Measurements from ENCODE around the gene SPATA16. TPM values are rescaled to one million over a fixed set of nuclear protein-coding genes. Genes with fewer than 3 reads are reported as not detected.
"Not testable (repeated sequence)": the region's sequence is repeated elsewhere in the genome, so short reads cannot be mapped to it uniquely, and the experiment has no call there.

SPATA16 gene
- total RNA-seq, 1 donor from 2014 or later, result not detected

- FAIRE-seq, result no peak
- DNase-seq (ENCODE audit: low spot score in 2 of 2), result no peak
Measured at GRCh38 chr3:173066044-173067004, 74.7 kb downstream of the SPATA16 start.

- no peak for FAIRE-seq
- DNase-seq (ENCODE audit: low spot score in 2 of 2), result no peak
Measured at GRCh38 chr3:173065543-173065981, 75.5 kb downstream of the SPATA16 start.

DNA sequence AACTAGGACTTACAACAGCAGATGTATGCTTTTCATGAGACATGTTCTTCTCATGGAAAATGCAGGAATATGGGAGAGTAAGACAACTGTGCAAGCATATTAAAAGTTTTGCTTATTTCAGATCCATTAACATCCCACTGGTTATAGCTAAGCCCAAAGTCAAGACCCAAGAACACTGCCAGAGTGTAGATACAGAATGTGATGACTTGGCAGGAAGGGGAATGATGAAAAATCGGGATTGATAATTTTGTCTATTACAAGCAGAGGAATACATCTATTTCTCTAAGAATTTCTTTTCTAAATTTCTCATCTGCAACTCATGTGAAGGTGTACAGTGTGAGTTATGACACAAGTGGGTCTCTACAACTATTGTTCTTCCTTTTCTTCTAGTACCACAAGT is 76.4 kb downstream of the SPATA16 start:
- DNase-seq (ENCODE audit: low spot score in 2 of 2) (no peak), FAIRE-seq (no peak)

GRCh38 chr3:173058229-173058628 is 82.8 kb downstream of the SPATA16 start:
- no peak for FAIRE-seq
- DNase-seq (ENCODE audit: low spot score in 2 of 2), result no peak

DNA sequence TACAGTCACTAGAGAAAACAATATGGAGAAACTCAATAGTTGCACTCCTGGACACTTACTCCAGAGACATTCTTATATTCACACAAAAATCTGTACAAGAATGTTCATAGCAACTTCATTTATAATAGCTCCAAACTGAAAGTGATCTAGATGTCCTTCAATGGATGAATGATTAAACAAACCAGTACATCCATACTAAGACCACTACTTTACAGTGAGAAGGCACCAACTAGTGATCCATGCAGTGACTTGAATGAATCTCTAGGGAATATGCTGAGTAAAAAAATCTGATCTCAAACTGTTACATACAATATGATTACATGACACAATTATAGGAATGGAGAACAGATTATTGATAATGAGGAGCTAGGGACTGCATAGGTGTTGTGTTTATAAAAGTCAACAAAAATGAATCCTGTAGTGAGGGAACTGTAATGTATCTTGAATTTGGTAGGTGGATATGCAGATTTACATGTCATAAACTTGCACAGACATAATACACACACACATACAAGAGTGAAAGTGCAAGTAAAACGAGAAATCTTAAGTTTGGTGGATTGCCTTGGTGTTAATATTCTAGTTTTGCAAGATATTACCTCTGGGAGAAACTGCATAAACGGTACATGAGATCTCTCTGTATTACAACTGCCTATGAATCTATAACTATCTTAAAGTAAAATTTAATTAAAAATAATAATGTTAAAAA is 85.7 kb downstream of the SPATA16 start:
- DNase-seq (ENCODE audit: low spot score in 2 of 2), result no peak
- FAIRE-seq, result no peak

- DNase-seq (ENCODE audit: low spot score in 2 of 2) (no peak), FAIRE-seq (no peak)
Measured at GRCh38 chr3:173049360-173049759, 91.7 kb downstream of the SPATA16 start.

GRCh38 chr3:173045770-173046382 is 95.2 kb downstream of the SPATA16 start:
- FAIRE-seq, result peak; percentile 95
- no peak for DNase-seq (ENCODE audit: low spot score in 2 of 2)

GRCh38 chr3:173044998-173045397 is 96.0 kb downstream of the SPATA16 start:
- FAIRE-seq, result no peak

DNA sequence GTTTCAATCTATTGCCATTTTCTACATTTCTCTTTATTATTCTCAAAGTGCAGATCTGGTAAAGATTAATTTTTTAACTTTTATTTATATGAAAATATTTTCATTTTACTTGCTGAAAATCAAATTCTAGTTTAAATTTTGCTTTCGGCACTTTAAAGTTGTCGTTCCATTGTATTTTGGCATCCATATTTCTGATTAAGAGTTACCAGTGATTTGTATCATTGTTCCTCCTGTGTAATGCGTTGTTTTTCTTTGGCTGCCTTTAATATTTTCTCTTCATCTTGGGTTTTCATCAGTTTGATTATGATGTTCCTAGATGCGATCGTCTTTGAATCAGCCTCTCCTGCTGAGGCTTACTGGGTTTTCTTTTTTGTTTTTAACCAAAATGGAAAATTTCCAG is 97.3 kb downstream of the SPATA16 start:
- FAIRE-seq (no peak), DNase-seq (ENCODE audit: low spot score in 2 of 2) (no peak)

More at GRCh38 chr3:173044998-173045397, 96.0 kb downstream of the SPATA16 start:
- DNase-seq (ENCODE audit: low spot score in 2 of 2), result no peak

- DNase-seq (ENCODE audit: low spot score in 2 of 2) (no peak), FAIRE-seq (no peak)
Measured at GRCh38 chr3:173038484-173038871, 102.6 kb downstream of the SPATA16 start.

- FAIRE-seq (no peak), DNase-seq (ENCODE audit: low spot score in 2 of 2) (no peak)
Measured at GRCh38 chr3:173037840-173038483, 103.1 kb downstream of the SPATA16 start.

DNA sequence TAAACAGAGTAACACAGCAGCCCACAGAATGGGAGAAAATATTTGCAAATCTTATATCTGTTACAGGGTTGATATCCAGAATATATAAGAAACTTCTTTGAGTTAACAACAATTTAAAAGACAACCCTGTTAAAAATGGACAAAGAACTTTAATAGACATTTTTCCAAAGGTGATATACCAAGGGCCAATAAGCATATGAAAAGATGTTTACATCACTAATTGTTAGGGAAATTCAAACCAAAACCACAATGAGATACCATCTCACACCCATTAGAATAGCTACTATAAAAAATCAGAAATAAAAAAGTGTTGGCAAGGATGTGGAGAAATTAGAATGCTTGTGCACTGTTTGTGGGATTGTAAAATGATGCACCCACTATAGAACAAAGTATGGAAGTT is 110.8 kb downstream of the SPATA16 start:
- FAIRE-seq, result no peak

GRCh38 chr3:173028351-173028750 is 112.7 kb downstream of the SPATA16 start:
- DNase-seq (ENCODE audit: low spot score in 2 of 2) (no peak), FAIRE-seq (no peak)

More for the DNA sequence above, 110.8 kb downstream of the SPATA16 start:
- DNase-seq (ENCODE audit: low spot score in 2 of 2), result no peak

- DNase-seq (ENCODE audit: low spot score in 2 of 2) (no peak), FAIRE-seq (no peak)
Measured at GRCh38 chr3:173027429-173027828, 113.6 kb downstream of the SPATA16 start.

- DNase-seq (ENCODE audit: low spot score in 2 of 2) (no peak), FAIRE-seq (no peak)
Measured at GRCh38 chr3:173025941-173026340, 115.1 kb downstream of the SPATA16 start.

GRCh38 chr3:173021547-173022185 is 119.4 kb downstream of the SPATA16 start:
- FAIRE-seq, result no peak
- no peak for DNase-seq (ENCODE audit: low spot score in 2 of 2)

- FAIRE-seq; DNase-seq (ENCODE audit: low spot score in 2 of 2): not testable (repeated sequence)
Measured at GRCh38 chr3:173020128-173020527, 120.9 kb downstream of the SPATA16 start.

GRCh38 chr3:173019378-173019777 is 121.7 kb downstream of the SPATA16 start:
- DNase-seq (ENCODE audit: low spot score in 2 of 2) (no peak), FAIRE-seq (no peak)

DNA sequence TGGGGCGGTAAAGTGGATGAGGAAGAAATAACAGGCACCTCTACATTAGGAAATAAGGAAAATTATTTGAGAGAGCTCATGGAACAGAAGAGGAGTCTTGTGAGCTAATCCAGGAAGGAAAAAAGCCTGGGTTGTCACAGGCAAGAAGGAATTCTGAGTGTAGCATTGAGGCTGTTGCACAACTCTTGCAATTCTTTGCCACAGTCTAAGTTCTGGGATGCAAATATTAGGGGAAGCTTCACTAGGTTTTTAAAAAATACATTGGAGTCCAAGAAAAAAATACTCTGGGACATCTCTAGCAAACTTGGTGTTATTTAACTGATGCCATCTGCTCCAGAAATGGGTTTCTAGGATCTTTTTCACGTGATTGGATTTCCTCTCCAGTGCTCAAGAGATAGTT is 122.3 kb downstream of the SPATA16 start:
- no peak for FAIRE-seq
- no peak for DNase-seq (ENCODE audit: low spot score in 2 of 2)
